WTC11 (cell line): ENCODE results near the gene PC.

ENCODE experiments used
- CTCF ChIP-seq: fragments of 200-600 bp; IDR thresholded peaks from 2 replicates; pipeline ENCODE4 v1.8.0; 2022; ENCODE audit warnings: antibody characterized with exemption
- E2F4 ChIP-seq: sonication (generic); formaldehyde crosslinking; IDR thresholded peaks from 2 replicates; pipeline ENCODE4 v1.8.1; 2022; ENCODE audit warnings: low read depth, mild to moderate bottlenecking, moderate library complexity, missing genetic modification reagents, borderline replicate concordance
- ELF4 ChIP-seq: sonication (generic); formaldehyde crosslinking; IDR thresholded peaks from 2 replicates; pipeline ENCODE4 v1.8.1; 2022; ENCODE audit warnings: low read depth, mild to moderate bottlenecking, moderate library complexity, missing genetic modification reagents
- FOXP1 ChIP-seq: sonication (generic); formaldehyde crosslinking; IDR thresholded peaks from 2 replicates; pipeline ENCODE4 v1.8.0; 2022; ENCODE audit warnings: missing genetic modification reagents, mild to moderate bottlenecking, moderate library complexity, borderline replicate concordance
- HMGXB4 ChIP-seq: sonication (generic); formaldehyde crosslinking; IDR thresholded peaks from 2 replicates; pipeline ENCODE4 v1.8.1; 2023; ENCODE audit warnings: mild to moderate bottlenecking, moderate library complexity, missing genetic modification reagents
- MAX ChIP-seq: sonication (generic); formaldehyde crosslinking; IDR thresholded peaks from 2 replicates; pipeline ENCODE4 v1.8.0; 2022; ENCODE audit warnings: mild to moderate bottlenecking, missing genetic modification reagents
- NR1H2 ChIP-seq: sonication (generic); formaldehyde crosslinking; IDR thresholded peaks from 2 replicates; pipeline ENCODE4 v1.9.0; 2021; ENCODE audit warnings: mild to moderate bottlenecking, moderate library complexity, missing genetic modification reagents
- NR2C2 ChIP-seq: sonication (generic); formaldehyde crosslinking; IDR thresholded peaks from 2 replicates; pipeline ENCODE4 v1.8.0; 2022; ENCODE audit warnings: mild to moderate bottlenecking, missing genetic modification reagents
- TCF7 ChIP-seq: sonication (generic); formaldehyde crosslinking; IDR thresholded peaks from 2 replicates; pipeline ENCODE4 v1.8.0; 2022; ENCODE audit warnings: mild to moderate bottlenecking, low read depth, missing genetic modification reagents, moderate library complexity
- USF2 ChIP-seq: sonication (generic); formaldehyde crosslinking; IDR thresholded peaks from 2 replicates; pipeline ENCODE4 v1.8.1; 2023; ENCODE audit warnings: mild to moderate bottlenecking, missing genetic modification reagents, moderate library complexity
- ZSCAN18 ChIP-seq: fragments of 250-450 bp; sonication (Bioruptor Pico); IDR thresholded peaks from 2 replicates; pipeline ENCODE4 v2.1.2; 2022; ENCODE audit warnings: mild to moderate bottlenecking, moderate library complexity

- TF ChIP-seq ELF4 (CRISPR knock-in tag) (no peak), E2F4 (CRISPR knock-in tag) (no peak), HMGXB4 (CRISPR knock-in tag) (no peak), NR2C2 (CRISPR knock-in tag) (no peak), CTCF (no peak), NR1H2 (no peak), MAX (CRISPR knock-in tag) (no peak), ZSCAN18 (CRISPR knock-in tag) (no peak), FOXP1 (CRISPR knock-in tag) (no peak), TCF7 (CRISPR knock-in tag) (no peak), USF2 (CRISPR knock-in tag) (no peak)
Measured at GRCh38 chr11:66866007-66866406, 92.2 kb downstream of the PC start.
